Psoas muscle (tissue), 8 donors: ENCODE data around the gene FBXO39. TPM values are rescaled to one million over a fixed set of nuclear protein-coding genes. Genes with fewer than 3 reads are reported as not detected.

ENCODE experiments used
- ATAC-seq, 4 donors: fragments of 200-7000 bp; cut with Tn5 transposase; one replicate each; pipeline ENCODE4 v1.9.1; 2020; ENCODE audit warnings: moderate library complexity in 3 of 4, mild to moderate bottlenecking in 2 of 4
- DNase-seq, 2 donors: peaks; one replicate each; pipeline ENCODE4 v3.0.0-alpha.2; 2020
- H3K27ac ChIP-seq: fragments of 200-600 bp; one replicate; pipeline ENCODE4 v1.8.0; 2022
- H3K27me3 ChIP-seq, 3 donors: fragments of 200-600 bp in 1 of 3; one replicate each; pipeline versions ENCODE4 v1.6.1 to v1.8.0; 2013 to 2022; ENCODE audit warnings: low read length in 2 of 3, mild to moderate bottlenecking in 2 of 3, moderate library complexity in 1 of 3; ENCODE audit not compliant: insufficient read depth in 3 of 3
- H3K36me3 ChIP-seq, 2 donors: fragments of 200-600 bp in 1 of 2; one replicate each; pipeline versions ENCODE4 v1.6.1 to v1.8.0; 2013 to 2022; ENCODE audit warnings: low read depth in 1 of 2, mild to moderate bottlenecking in 1 of 2, moderate library complexity in 1 of 2; ENCODE audit not compliant: insufficient read depth in 1 of 2
- H3K4me1 ChIP-seq: fragments of 200-600 bp; one replicate; pipeline ENCODE4 v1.8.0; 2022
- H3K4me3 ChIP-seq: fragments of 200-600 bp; one replicate; pipeline ENCODE4 v1.8.0; 2022; ENCODE audit warnings: mild to moderate bottlenecking
- H3K9me3 ChIP-seq: fragments of 200-600 bp; one replicate; pipeline ENCODE4 v1.8.0; 2022
- WGBS, 3 donors: extraction: QIAGEN DNeasy Blood & Tissue Kit; methylation state at CpG; one replicate each; pipeline versions ENCODE4 v1.1.6 to v1.1.7; 2013; 5-methylcytosine and 5-hydroxymethylcytosine counted together
- intact Hi-C, 2 donors: fragments of 100-400 bp; cut with DNase I; formaldehyde crosslinking; loops; one replicate each; pipeline versions ENCODE4 v1.11.0 to v1.14.2; 2022
- polyA plus RNA-seq, 3 donors: library from polyadenylated mRNA; stranded (reverse); fragments of 200-250 nt; gene quantifications; one replicate each; pipeline ENCODE4 v1.2.3, GENCODE V29; 2013
- total RNA-seq, 4 donors: library from RNA; stranded (reverse); fragmentation: NEBNext Ultra II Directional in 2 of 4; extraction: Animal tissue kit (Norgen Biotek cat#: 25700) in 2 of 4; gene quantifications; one replicate each; pipeline versions ENCODE4 v1.2.1 to v1.2.4, GENCODE V29; 2021 to 2023
- TF ChIP-seq, protein P1 (sequence below): fragments of 200-600 bp; IDR thresholded peaks from one replicate; pipeline ENCODE4 v1.8.0; 2022; ENCODE audit warnings: antibody characterized with exemption
- donor health status: healthy with polysubstance abuse.
- donor health status: DM: no; HTN: no; CAD: no; lungs with moderate emphysema.
- donor health status: Bipolar disorder and iron deficiency.
- donor health status: healthy.
- donor health status: DM: yes; HTN: yes; CAD: no.
- donor health status: DM: no; HTN: no; CAD: no.
- donor health status: DM: no; HTN: no; CAD: no.
- donor health status: DM: yes; HTN: yes; CAD: no.

Gene FBXO39
- total and polyA plus RNA-seq, 7 donors, result 0.01 to 0.34 (median 0.24) TPM; not detected in 3

DNA sequence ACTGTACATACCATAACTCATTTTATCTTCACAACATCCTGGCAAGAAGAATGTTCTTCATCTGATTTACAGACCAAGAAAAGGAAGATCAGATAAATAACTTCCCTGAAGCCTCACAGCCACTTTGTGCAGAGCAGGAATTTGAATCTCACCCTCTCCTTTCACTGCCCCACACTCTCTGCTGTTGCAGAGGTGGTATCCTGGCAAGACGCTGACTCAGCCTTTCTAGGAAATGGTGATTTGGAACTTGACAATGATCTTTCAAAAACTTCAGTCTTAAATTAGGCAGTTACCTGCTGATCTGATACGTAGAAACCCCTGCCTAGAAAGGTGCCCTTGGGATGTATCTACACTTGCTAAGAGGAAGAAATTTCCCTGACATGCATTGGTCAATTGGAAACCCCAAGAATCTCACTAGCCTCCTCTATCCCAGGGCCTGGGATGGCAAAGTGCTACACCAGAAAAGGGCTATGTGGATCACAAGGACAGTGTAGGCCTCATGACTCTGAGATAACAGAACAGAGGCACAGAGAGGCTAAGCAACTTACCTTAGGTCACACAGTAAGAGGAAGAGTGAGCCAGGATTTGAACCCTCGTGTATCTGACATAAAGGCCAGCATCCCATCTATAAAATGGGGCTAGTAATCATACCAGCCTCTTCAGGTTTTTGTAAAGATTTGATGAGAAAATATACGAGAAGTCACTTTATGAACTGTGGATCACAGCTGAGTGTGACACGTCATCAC lies 17.9 kb downstream of the FBXO39 start:
- H3K36me3 ChIP-seq, result no peaks in the 10 kb centered on the region
- H3K27me3 ChIP-seq, result peaks cover 0 to 12% (median 0%) of the 10 kb centered on the region in 3 donors
- H3K27ac ChIP-seq, result no peak overlapping the region
- DNase-seq (no peak), ATAC-seq (no peak)
- H3K4me1 ChIP-seq, result no peaks in the 10 kb centered on the region
- TF ChIP-seq, protein P1, sequence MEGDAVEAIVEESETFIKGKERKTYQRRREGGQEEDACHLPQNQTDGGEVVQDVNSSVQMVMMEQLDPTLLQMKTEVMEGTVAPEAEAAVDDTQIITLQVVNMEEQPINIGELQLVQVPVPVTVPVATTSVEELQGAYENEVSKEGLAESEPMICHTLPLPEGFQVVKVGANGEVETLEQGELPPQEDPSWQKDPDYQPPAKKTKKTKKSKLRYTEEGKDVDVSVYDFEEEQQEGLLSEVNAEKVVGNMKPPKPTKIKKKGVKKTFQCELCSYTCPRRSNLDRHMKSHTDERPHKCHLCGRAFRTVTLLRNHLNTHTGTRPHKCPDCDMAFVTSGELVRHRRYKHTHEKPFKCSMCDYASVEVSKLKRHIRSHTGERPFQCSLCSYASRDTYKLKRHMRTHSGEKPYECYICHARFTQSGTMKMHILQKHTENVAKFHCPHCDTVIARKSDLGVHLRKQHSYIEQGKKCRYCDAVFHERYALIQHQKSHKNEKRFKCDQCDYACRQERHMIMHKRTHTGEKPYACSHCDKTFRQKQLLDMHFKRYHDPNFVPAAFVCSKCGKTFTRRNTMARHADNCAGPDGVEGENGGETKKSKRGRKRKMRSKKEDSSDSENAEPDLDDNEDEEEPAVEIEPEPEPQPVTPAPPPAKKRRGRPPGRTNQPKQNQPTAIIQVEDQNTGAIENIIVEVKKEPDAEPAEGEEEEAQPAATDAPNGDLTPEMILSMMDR, result no peak
- no peak overlapping the region for H3K4me3 ChIP-seq
- WGBS, 3 donors, result 68 to 72% (median 68%) methylated on average over 5 of the region's 5 CpGs
- H3K9me3 ChIP-seq, result no peaks in the 10 kb centered on the region
- intact Hi-C loops, result no loop called here

DNA sequence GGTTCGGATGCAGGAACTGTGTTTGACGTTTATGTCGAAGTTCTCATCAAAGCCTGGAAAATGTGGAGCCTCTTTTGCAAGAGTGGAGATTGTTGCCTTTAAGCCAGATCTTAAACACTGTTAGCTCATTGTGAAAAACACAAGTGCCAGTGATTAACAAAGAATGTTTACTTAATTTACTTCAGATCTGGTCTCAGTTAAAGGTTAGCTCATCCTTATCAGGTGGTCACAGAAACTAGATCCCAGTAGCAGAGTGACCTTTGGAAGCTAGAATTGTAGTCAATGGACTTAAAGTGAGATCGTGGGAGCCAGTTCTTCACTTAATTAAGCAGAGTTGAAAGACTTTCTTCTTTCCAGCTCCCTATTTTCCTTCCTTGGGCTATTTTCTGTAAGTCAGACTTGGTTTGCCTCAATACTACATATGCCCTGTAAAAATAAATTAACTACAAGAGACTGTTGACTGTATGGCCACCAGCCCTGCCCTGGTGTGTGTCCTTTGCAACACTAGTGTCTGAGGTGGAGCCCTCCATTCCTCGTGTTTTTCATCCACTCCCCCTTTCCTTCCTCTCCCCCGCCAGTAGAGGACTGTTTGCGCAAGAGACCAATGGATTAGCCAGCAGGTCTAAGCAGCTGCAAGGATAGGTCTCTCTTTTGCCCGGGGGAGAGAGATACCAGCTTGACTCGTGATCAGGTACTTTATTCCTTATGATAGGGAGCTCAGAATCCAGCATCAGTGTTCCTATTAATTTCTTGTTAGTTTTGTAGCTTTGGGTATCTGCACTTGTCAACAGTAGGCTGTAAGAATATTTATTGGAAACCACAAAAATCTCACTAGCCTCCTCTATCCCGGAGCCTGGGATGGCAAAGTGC lies 20.2 kb downstream of the FBXO39 start:
- H3K27ac ChIP-seq, result no peak overlapping the region
- no peak for DNase-seq
- H3K9me3 ChIP-seq, result no peaks in the 10 kb centered on the region
- no peaks in the 10 kb centered on the region for H3K36me3 ChIP-seq
- no peak for ATAC-seq
- intact Hi-C loops, result no loop called here
- H3K4me1 ChIP-seq, result no peaks in the 10 kb centered on the region
- TF ChIP-seq, protein P1, result no peak
- peaks cover 0 to 10% (median 0%) of the 10 kb centered on the region in 3 donors for H3K27me3 ChIP-seq
- 60 to 67% (median 61%) methylated on average over 10 of the region's 10 CpGs for WGBS, 3 donors
- H3K4me3 ChIP-seq, result no peak overlapping the region

DNA sequence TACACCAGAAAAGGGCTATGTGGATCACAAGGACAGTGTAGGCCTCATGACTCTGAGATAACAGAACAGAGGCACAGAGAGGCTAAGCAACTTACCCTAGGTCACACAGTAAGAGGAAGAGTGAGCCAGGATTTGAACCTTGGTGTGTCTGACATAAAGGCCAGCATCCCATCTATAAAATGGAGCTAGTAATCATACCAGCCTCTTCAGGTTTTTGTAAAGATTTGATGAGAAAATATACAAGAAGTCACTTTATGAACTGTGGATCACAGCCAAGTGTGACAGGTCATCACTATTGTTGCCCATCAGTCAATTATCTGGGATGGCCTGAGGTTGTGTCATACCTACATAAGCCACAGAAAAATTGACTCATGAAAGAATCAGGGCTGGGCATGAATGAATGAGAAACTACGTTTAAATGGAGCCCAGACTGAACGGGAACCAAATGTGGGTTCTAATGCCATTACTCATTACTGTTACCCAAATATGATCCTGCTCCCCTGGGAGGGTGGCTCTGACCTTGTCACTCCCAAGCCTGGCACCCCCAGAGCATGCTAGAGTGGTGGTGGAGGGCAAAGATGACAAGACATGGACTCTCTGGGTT lies 21.0 kb downstream of the FBXO39 start:
- H3K27ac ChIP-seq, result no peak overlapping the region
- 70 to 83% (median 83%) methylated on average over 2 of the region's 2 CpGs for WGBS, 3 donors
- peaks cover 0 to 10% (median 0%) of the 10 kb centered on the region in 3 donors for H3K27me3 ChIP-seq
- ATAC-seq, result no peak
- no peak for DNase-seq
- TF ChIP-seq, protein P1, result no peak
- H3K36me3 ChIP-seq, result no peaks in the 10 kb centered on the region
- intact Hi-C loops, result no loop called here
- no peaks in the 10 kb centered on the region for H3K9me3 ChIP-seq
- H3K4me3 ChIP-seq, result no peak overlapping the region
- H3K4me1 ChIP-seq, result no peaks in the 10 kb centered on the region

DNA sequence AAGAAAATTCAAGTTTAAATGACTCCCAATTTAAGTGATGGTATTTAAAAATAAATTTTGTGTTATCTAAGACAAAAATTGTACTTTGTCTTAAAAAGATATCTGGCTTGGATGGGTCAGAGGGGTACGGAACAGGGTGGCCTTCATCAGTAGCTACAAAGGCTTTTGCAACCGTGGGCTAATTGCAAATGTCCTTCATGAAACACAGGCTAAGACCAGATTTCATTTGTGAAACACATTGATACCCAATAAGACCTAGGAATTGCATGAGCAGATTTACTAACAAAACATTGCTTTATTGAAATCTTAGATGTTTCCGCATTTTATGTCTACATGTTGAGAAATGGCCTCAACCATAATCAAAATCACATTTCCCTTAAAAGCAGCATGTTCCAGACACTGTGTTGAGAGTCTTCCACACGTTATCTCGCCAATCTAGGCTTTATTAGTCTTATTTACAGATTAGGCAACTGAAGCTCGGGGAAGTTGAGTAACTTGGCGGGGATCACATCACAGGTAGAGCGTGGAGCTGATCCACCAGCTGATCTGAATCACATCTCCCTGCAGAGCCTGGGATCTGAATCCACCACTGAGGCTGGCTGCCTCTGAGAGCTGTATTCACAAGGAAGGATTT lies 21.8 kb downstream of the FBXO39 start:
- no peak for ATAC-seq
- TF ChIP-seq, protein P1, result no peak
- no peak for DNase-seq
- Histone ChIP-seq H3K4me1 (no peaks in the 10 kb centered on the region), H3K27ac (no peak overlapping the region), H3K27me3 (peaks cover 0 to 10% (median 0%) of the 10 kb centered on the region in 3 donors), H3K36me3 (no peaks in the 10 kb centered on the region), H3K9me3 (no peaks in the 10 kb centered on the region), H3K4me3 (no peak overlapping the region)
- intact Hi-C loops, result no loop called here
- WGBS, 3 donors, result 78 to 83% (median 79%) methylated on average over 8 of the region's 8 CpGs
